ENCODE results near the gene PTPN7.

DNA sequence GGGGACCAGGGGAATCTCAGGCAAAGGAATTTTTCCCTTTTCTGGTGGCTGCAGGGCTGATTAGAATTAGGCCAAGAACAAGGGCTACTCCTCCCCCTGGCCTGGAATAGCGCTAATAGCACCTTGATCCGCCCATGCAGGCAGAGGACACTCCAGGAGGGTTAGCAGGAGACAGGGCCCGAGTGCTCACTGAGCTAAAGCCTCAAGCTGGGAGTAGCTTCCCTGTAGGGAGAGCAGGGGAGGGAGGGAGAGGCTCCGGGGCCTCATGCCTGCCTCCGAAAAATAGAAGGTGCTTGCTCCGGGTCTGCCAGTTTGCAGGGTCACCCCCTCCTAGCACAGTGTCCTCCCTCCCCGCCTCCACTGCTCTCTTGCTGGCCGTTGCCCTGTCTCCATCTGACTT, 3.8 kb downstream of the PTPN7 start:
- TF ChIP-seq, protein P1, sequence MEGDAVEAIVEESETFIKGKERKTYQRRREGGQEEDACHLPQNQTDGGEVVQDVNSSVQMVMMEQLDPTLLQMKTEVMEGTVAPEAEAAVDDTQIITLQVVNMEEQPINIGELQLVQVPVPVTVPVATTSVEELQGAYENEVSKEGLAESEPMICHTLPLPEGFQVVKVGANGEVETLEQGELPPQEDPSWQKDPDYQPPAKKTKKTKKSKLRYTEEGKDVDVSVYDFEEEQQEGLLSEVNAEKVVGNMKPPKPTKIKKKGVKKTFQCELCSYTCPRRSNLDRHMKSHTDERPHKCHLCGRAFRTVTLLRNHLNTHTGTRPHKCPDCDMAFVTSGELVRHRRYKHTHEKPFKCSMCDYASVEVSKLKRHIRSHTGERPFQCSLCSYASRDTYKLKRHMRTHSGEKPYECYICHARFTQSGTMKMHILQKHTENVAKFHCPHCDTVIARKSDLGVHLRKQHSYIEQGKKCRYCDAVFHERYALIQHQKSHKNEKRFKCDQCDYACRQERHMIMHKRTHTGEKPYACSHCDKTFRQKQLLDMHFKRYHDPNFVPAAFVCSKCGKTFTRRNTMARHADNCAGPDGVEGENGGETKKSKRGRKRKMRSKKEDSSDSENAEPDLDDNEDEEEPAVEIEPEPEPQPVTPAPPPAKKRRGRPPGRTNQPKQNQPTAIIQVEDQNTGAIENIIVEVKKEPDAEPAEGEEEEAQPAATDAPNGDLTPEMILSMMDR (IDR thresholded peaks at IDR 0.05) = no peak
- no peak for TF ChIP-seq POLR2A (IDR thresholded peaks at IDR 0.05)
- no peak for TF ChIP-seq EP300 (IDR thresholded peaks at IDR 0.05)
- TF ChIP-seq POLR2AphosphoS5 (IDR thresholded peaks at IDR 0.05) = no peak

Measured in gastroesophageal sphincter (tissue), 3 donors.